ENCODE data around the gene TPSAB1. TPM values are rescaled to one million over a fixed set of nuclear protein-coding genes. Genes with fewer than 3 reads are reported as not detected.

TPSAB1 gene
- total RNA-seq, 1 experiment from 2014 or later = not detected

DNA sequence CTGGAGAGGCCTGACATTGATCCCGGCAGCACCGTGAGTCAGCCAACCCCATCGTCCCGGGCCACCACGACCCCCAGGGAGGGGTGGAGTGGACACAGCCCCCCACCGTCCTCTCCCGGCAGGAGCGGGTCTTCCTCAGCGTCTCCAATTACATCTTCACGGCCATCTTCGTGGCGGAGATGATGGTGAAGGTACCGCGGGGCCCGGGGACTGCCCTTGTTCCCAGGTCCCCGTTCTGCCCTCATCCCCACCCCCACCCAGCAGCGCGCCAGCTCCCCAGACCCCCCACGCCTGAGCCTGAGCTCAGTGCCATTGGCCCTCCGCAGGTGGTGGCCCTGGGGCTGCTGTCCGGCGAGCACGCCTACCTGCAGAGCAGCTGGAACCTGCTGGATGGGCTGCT is 30.0 kb upstream of the TPSAB1 start:
- H3K36me3 Mint-ChIP-seq (ENCODE audit: insufficient read depth, unreplicated experiment) = peaks cover 5% of the 10 kb centered on the region
- H3K9me3 Mint-ChIP-seq (ENCODE audit: low read depth, unreplicated experiment) = no peaks in the 10 kb centered on the region
- BruUV-seq (replicated peaks) = no TSS peak
- peaks cover 87% of the 10 kb centered on the region for H3K27me3 Mint-ChIP-seq (ENCODE audit: unreplicated experiment)
- TF ChIP-seq, protein P1, sequence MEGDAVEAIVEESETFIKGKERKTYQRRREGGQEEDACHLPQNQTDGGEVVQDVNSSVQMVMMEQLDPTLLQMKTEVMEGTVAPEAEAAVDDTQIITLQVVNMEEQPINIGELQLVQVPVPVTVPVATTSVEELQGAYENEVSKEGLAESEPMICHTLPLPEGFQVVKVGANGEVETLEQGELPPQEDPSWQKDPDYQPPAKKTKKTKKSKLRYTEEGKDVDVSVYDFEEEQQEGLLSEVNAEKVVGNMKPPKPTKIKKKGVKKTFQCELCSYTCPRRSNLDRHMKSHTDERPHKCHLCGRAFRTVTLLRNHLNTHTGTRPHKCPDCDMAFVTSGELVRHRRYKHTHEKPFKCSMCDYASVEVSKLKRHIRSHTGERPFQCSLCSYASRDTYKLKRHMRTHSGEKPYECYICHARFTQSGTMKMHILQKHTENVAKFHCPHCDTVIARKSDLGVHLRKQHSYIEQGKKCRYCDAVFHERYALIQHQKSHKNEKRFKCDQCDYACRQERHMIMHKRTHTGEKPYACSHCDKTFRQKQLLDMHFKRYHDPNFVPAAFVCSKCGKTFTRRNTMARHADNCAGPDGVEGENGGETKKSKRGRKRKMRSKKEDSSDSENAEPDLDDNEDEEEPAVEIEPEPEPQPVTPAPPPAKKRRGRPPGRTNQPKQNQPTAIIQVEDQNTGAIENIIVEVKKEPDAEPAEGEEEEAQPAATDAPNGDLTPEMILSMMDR (IDR thresholded peaks at IDR 0.05; ENCODE audit: unreplicated experiment) = no peak
- intact Hi-C loops (cut with micrococcal nuclease; ENCODE audit: unreplicated experiment) = no loop called here
- DNase-seq = no peak
- no peak overlapping the region for H3K27ac Mint-ChIP-seq (ENCODE audit: unreplicated experiment)
- no peak overlapping the region for H3K4me3 Mint-ChIP-seq (ENCODE audit: low read depth, unreplicated experiment)
- CTCF ChIA-PET = no interaction called here
- no peaks in the 10 kb centered on the region for H3K4me1 Mint-ChIP-seq (ENCODE audit: low read depth, unreplicated experiment)

DNA sequence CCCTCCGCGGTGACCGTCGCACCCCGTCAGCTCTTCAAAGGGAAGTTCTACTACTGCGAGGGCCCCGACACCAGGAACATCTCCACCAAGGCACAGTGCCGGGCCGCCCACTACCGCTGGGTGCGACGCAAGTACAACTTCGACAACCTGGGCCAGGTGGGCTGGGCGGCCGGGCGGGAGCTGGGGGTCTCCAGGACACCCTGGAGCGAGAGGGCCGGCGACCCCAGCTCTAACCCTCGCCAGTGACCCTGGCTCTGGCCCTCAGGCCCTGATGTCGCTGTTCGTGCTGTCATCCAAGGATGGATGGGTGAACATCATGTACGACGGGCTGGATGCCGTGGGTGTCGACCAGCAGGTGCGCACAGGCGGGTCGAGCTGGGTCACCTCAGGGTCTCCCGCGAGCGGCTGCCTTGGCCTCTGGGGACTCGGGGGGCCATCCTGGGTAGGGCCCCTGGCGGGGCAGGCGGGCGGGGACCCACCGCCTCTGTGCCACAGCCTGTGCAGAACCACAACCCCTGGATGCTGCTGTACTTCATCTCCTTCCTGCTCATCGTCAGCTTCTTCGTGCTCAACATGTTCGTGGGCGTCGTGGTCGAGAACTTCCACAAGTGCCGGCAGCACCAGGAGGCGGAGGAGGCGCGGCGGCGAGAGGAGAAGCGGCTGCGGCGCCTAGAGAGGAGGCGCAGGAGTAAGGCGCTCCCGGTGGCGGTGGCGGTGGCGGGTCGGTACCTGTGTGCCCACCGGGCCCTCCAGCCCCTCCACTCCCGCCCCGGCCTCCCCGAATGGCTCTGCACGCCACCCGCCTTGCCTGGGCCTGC is 28.8 kb upstream of the TPSAB1 start:
- no peaks in the 10 kb centered on the region for H3K4me1 Mint-ChIP-seq (ENCODE audit: low read depth, unreplicated experiment)
- H3K36me3 Mint-ChIP-seq (ENCODE audit: insufficient read depth, unreplicated experiment) = peaks cover 5% of the 10 kb centered on the region
- H3K27me3 Mint-ChIP-seq (ENCODE audit: unreplicated experiment) = peaks cover 87% of the 10 kb centered on the region
- BruUV-seq (replicated peaks) = no TSS peak
- intact Hi-C loops (cut with micrococcal nuclease; ENCODE audit: unreplicated experiment) = no loop called here
- H3K4me3 Mint-ChIP-seq (ENCODE audit: low read depth, unreplicated experiment) = no peak overlapping the region
- TF ChIP-seq, protein P1 (IDR thresholded peaks at IDR 0.05; ENCODE audit: unreplicated experiment) = no peak
- no peak for DNase-seq
- no peaks in the 10 kb centered on the region for H3K9me3 Mint-ChIP-seq (ENCODE audit: low read depth, unreplicated experiment)
- CTCF ChIA-PET = no interaction called here
- H3K27ac Mint-ChIP-seq (ENCODE audit: unreplicated experiment) = no peak overlapping the region

GRCh38 chr16:1212616-1213194 is 27.8 kb upstream of the TPSAB1 start:
- no peaks in the 10 kb centered on the region for H3K9me3 Mint-ChIP-seq (ENCODE audit: low read depth, unreplicated experiment)
- no peaks in the 10 kb centered on the region for H3K4me1 Mint-ChIP-seq (ENCODE audit: low read depth, unreplicated experiment)
- intact Hi-C loops (cut with micrococcal nuclease; ENCODE audit: unreplicated experiment) = no loop called here
- DNase-seq = no peak
- H3K36me3 Mint-ChIP-seq (ENCODE audit: insufficient read depth, unreplicated experiment) = peaks cover 5% of the 10 kb centered on the region
- peaks cover 87% of the 10 kb centered on the region for H3K27me3 Mint-ChIP-seq (ENCODE audit: unreplicated experiment)
- no peak overlapping the region for H3K27ac Mint-ChIP-seq (ENCODE audit: unreplicated experiment)
- CTCF ChIA-PET = no interaction called here
- BruUV-seq (replicated peaks) = no TSS peak
- TF ChIP-seq, protein P1 (IDR thresholded peaks at IDR 0.05; ENCODE audit: unreplicated experiment) = no peak
- H3K4me3 Mint-ChIP-seq (ENCODE audit: low read depth, unreplicated experiment) = no peak overlapping the region

GRCh38 chr16:1213231-1213630 is 27.3 kb upstream of the TPSAB1 start:
- Mint-ChIP-seq H3K36me3 (ENCODE audit: insufficient read depth, unreplicated experiment) (peaks cover 5% of the 10 kb centered on the region), H3K27me3 (ENCODE audit: unreplicated experiment) (peaks cover 87% of the 10 kb centered on the region), H3K27ac (ENCODE audit: unreplicated experiment) (no peak overlapping the region), H3K9me3 (ENCODE audit: low read depth, unreplicated experiment) (no peaks in the 10 kb centered on the region), H3K4me1 (ENCODE audit: low read depth, unreplicated experiment) (no peaks in the 10 kb centered on the region), H3K4me3 (ENCODE audit: low read depth, unreplicated experiment) (no peak overlapping the region)
- CTCF ChIA-PET = no interaction called here
- no peak for DNase-seq
- BruUV-seq (replicated peaks) = no TSS peak
- TF ChIP-seq, protein P1 (IDR thresholded peaks at IDR 0.05; ENCODE audit: unreplicated experiment) = no peak
- intact Hi-C loops (cut with micrococcal nuclease; ENCODE audit: unreplicated experiment) = no loop called here

Data from Calu3 (cell line).